Upper lobe of right lung (tissue), 1 donor: Measurements from ENCODE around the gene PLAGL2. TPM values are rescaled to one million over a fixed set of nuclear protein-coding genes. Genes with fewer than 3 reads are reported as not detected.

Source experiments
- ATAC-seq: fragments of 200-7000 bp; cut with Tn5 transposase; one replicate; pipeline ENCODE4 v1.9.1; 2020; ENCODE audit warnings: mild to moderate bottlenecking, moderate library complexity
- DNase-seq: peaks from one replicate; pipeline ENCODE4 v3.0.0-alpha.2; 2020
- H3K27ac ChIP-seq: fragments of 200-600 bp; one replicate; pipeline ENCODE4 v1.8.0; 2022
- H3K27me3 ChIP-seq: fragments of 200-600 bp; one replicate; pipeline ENCODE4 v1.8.0; 2022; ENCODE audit warnings: mild to moderate bottlenecking
- H3K36me3 ChIP-seq: fragments of 200-600 bp; one replicate; pipeline ENCODE4 v1.8.0; 2022
- H3K4me1 ChIP-seq: fragments of 200-600 bp; one replicate; pipeline ENCODE4 v1.8.0; 2022
- H3K4me3 ChIP-seq: fragments of 200-600 bp; one replicate; pipeline ENCODE4 v1.8.0; 2022; ENCODE audit warnings: mild to moderate bottlenecking
- H3K9me3 ChIP-seq: fragments of 200-600 bp; one replicate; pipeline ENCODE4 v1.8.0; 2022
- CTCF ChIP-seq: fragments of 200-600 bp; IDR thresholded peaks from one replicate; pipeline ENCODE4 v1.8.0; 2022; ENCODE audit warnings: antibody characterized with exemption
- intact Hi-C: fragments of 100-400 bp; cut with DNase I; formaldehyde crosslinking; loops from one replicate; pipeline ENCODE4 v1.11.0; 2022
- total RNA-seq: library from RNA; stranded (reverse); fragmentation: NEBNext Ultra II Directional; extraction: Animal tissue kit (Norgen Biotek cat#: 25700); gene quantifications from one replicate; pipeline ENCODE4 v1.2.1, GENCODE V29; 2021
- donor health status: DM: no; HTN: yes; CAD: no; lungs with severe emphysema.

PLAGL2 gene
- total RNA-seq, 1 donor from 2014 or later = 15.9 TPM

- peaks cover 47% of the 10 kb centered on the region for H3K36me3 ChIP-seq
- no peaks in the 10 kb centered on the region for H3K27me3 ChIP-seq
- peak overlapping the region; percentile 68 for H3K27ac ChIP-seq
- DNase-seq (peak; percentile 68), ATAC-seq (peak; percentile 78)
- no peak overlapping the region for H3K4me3 ChIP-seq
- H3K4me1 ChIP-seq = peaks cover 23% of the 10 kb centered on the region
- H3K9me3 ChIP-seq = no peaks in the 10 kb centered on the region
- TF ChIP-seq CTCF = no peak
- intact Hi-C loops = no loop called here
Observed at GRCh38 chr20:32227744-32228688, 20.5 kb upstream of the PLAGL2 start.

- Histone ChIP-seq H3K27me3 (no peaks in the 10 kb centered on the region), H3K27ac (peak overlapping the region; percentile 68), H3K9me3 (no peaks in the 10 kb centered on the region), H3K4me1 (peaks cover 20% of the 10 kb centered on the region), H3K4me3 (no peak overlapping the region), H3K36me3 (peaks cover 46% of the 10 kb centered on the region)
- TF ChIP-seq CTCF = no peak
- no peak for DNase-seq
- ATAC-seq = peak; percentile 27
- intact Hi-C loops = no loop called here
Observed at GRCh38 chr20:32227306-32227705, 19.8 kb upstream of the PLAGL2 start.

- Histone ChIP-seq H3K36me3 (peaks cover 51% of the 10 kb centered on the region), H3K9me3 (no peaks in the 10 kb centered on the region), H3K27ac (peak overlapping the region; percentile 68), H3K27me3 (no peaks in the 10 kb centered on the region), H3K4me3 (no peak overlapping the region), H3K4me1 (peaks cover 16% of the 10 kb centered on the region)
- TF ChIP-seq CTCF = no peak
- intact Hi-C loops = no loop called here
- ATAC-seq (no peak), DNase-seq (no peak)
Observed at GRCh38 chr20:32226391-32226790, 18.8 kb upstream of the PLAGL2 start.

- H3K27ac ChIP-seq = no peak overlapping the region
- H3K27me3 ChIP-seq = no peaks in the 10 kb centered on the region
- ATAC-seq (no peak), DNase-seq (no peak)
- no peak overlapping the region for H3K4me3 ChIP-seq
- H3K4me1 ChIP-seq = peaks cover 16% of the 10 kb centered on the region
- no peak for TF ChIP-seq CTCF
- intact Hi-C loops = no loop called here
- H3K36me3 ChIP-seq = peaks cover 52% of the 10 kb centered on the region
- no peaks in the 10 kb centered on the region for H3K9me3 ChIP-seq
Observed at GRCh38 chr20:32224463-32224862, 16.9 kb upstream of the PLAGL2 start.

GRCh38 chr20:32218156-32218900 is 10.8 kb upstream of the PLAGL2 start:
- no peaks in the 10 kb centered on the region for H3K4me1 ChIP-seq
- H3K4me3 ChIP-seq = no peak overlapping the region
- no peaks in the 10 kb centered on the region for H3K27me3 ChIP-seq
- ATAC-seq (no peak), DNase-seq (no peak)
- H3K27ac ChIP-seq = no peak overlapping the region
- intact Hi-C loops = no loop called here
- no peak for TF ChIP-seq CTCF
- H3K9me3 ChIP-seq = no peaks in the 10 kb centered on the region
- H3K36me3 ChIP-seq = peaks cover 80% of the 10 kb centered on the region
